K562 (cell line): ENCODE measurements around the gene HMCN2.

Source experiments
- EZH2 ChIP-seq: IDR thresholded peaks from 2 replicates; pipeline ENCODE4 v1.6.1; 2012; ENCODE audit warnings: low read depth, mild to moderate bottlenecking, inconsistent platforms, low read length, borderline replicate concordance
- HDAC2 ChIP-seq: fragments of 450-650 bp; IDR thresholded peaks from 2 replicates; pipeline ENCODE4 v1.6.1; 2016; ENCODE audit warnings: mild to moderate bottlenecking
- HNRNPUL1 ChIP-seq: fragments of 200-400 bp; formaldehyde crosslinking; IDR thresholded peaks from 2 replicates; pipeline ENCODE4 v1.6.1; 2017; ENCODE audit warnings: low read length
- POLR2AphosphoS2 ChIP-seq: IDR thresholded peaks from 2 replicates; pipeline ENCODE4 v1.6.1; 2012; ENCODE audit warnings: low read length, improper control_type of control experiment
- SRF ChIP-seq, 2 experiments: fragments of 250-450, 450-650 bp in 1 of 2; sonication (Bioruptor Pico) in 1 of 2; sonication (generic) in 1 of 2; formaldehyde crosslinking; IDR thresholded peaks; 2 replicates each; pipeline versions ENCODE4 v1.5.0 to v1.5.1; 2020 to 2022; ENCODE audit warnings: mild to moderate bottlenecking in 1 of 2, missing genetic modification reagents in 1 of 2
- TAF1 ChIP-seq: IDR thresholded peaks from 2 replicates; pipeline ENCODE4 v1.6.1; 2011; ENCODE audit warnings: mild to moderate bottlenecking, low read length, moderate library complexity; ENCODE audit not compliant: insufficient read depth, control insufficient read depth, severe bottlenecking; ENCODE audit errors: extremely low read depth
- ZFP36 ChIP-seq: fragments of 150-350 bp; IDR thresholded peaks from 2 replicates; pipeline ENCODE4 v1.6.1; 2018; ENCODE audit warnings: low read length, low read depth; ENCODE audit not compliant: partially characterized antibody
- ZNF184 ChIP-seq: sonication (generic); formaldehyde crosslinking; IDR thresholded peaks from 2 replicates; pipeline ENCODE4 v1.5.0; 2020; ENCODE audit warnings: missing genetic modification reagents
- TF ChIP-seq, protein P1 (sequence below): fragments of 250-450 bp; sonication (Bioruptor Pico); IDR thresholded peaks from 2 replicates; pipeline ENCODE4 v1.4.0; 2020; ENCODE audit warnings: mild to moderate bottlenecking

GRCh38 chr9:130254747-130255630 is 10.6 kb upstream of the HMCN2 start:
- TF ChIP-seq ZFP36, result no peak
- no peak for TF ChIP-seq ZNF184 (CRISPR knock-in tag)
- TF ChIP-seq TAF1, result no peak
- TF ChIP-seq POLR2AphosphoS2, result no peak
- TF ChIP-seq, protein P1, sequence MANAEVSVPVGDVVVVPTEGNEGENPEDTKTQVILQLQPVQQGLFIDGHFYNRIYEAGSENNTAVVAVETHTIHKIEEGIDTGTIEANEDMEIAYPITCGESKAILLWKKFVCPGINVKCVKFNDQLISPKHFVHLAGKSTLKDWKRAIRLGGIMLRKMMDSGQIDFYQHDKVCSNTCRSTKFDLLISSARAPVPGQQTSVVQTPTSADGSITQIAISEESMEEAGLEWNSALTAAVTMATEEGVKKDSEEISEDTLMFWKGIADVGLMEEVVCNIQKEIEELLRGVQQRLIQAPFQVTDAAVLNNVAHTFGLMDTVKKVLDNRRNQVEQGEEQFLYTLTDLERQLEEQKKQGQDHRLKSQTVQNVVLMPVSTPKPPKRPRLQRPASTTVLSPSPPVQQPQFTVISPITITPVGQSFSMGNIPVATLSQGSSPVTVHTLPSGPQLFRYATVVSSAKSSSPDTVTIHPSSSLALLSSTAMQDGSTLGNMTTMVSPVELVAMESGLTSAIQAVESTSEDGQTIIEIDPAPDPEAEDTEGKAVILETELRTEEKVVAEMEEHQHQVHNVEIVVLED (CRISPR knock-in tag), result no peak
- no peak for TF ChIP-seq EZH2
- TF ChIP-seq SRF (CRISPR knock-in tag; IDR thresholded peaks at IDR 0.05), result no peak
- TF ChIP-seq HNRNPUL1, result no peak
- TF ChIP-seq HDAC2, result no peak
